ENCODE results near the gene MRPL2. TPM values are rescaled to one million over a fixed set of nuclear protein-coding genes. Genes with fewer than 3 reads are reported as not detected.

The MRPL2 gene
- total RNA-seq, 1 donor from 2014 or later = 71.8 TPM

- ATAC-seq (peak; percentile 95), DNase-seq (ENCODE audit: low spot score) (peak; percentile 83)
These were observed 37.8 kb downstream of the MRPL2 start, which contains the start of gene RRP36 for GRCh38 chr6:43021270-43022047. RRP36 (plus strand) TSS chr6:43021623; CDS start chr6:43021655, 32 bp downstream.

GRCh38 chr6:43020847-43021246 is 38.4 kb downstream of the MRPL2 start:
- peak; percentile 15 for ATAC-seq
- no peak for DNase-seq (ENCODE audit: low spot score)

- ATAC-seq (no peak), DNase-seq (ENCODE audit: low spot score) (no peak)
These were observed 39.1 kb downstream of the MRPL2 start for GRCh38 chr6:43020052-43020705.

- ATAC-seq (no peak), DNase-seq (ENCODE audit: low spot score) (no peak)
These were observed 40.1 kb downstream of the MRPL2 start for GRCh38 chr6:43019152-43019551.

DNA sequence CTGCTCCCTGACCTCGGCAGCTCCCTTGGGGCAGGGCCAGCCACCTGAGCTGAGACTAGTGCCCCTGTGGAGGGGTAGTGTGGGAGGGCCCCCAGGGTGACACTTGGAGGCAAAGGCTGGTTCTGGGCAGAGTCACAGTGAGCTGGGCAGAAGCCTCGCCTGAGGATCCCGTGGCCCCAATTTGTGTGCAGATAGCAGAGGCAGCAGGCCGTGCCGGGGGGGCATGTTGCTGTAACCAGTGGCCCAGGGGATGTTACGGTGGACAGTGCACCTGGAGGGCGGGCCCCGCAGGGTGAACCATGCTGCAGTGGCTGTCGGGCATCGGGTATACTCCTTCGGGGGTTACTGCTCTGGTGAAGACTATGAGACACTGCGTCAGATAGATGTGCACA is 42.3 kb downstream of the MRPL2 start:
- no peak for ATAC-seq
- no peak for DNase-seq (ENCODE audit: low spot score)

DNA sequence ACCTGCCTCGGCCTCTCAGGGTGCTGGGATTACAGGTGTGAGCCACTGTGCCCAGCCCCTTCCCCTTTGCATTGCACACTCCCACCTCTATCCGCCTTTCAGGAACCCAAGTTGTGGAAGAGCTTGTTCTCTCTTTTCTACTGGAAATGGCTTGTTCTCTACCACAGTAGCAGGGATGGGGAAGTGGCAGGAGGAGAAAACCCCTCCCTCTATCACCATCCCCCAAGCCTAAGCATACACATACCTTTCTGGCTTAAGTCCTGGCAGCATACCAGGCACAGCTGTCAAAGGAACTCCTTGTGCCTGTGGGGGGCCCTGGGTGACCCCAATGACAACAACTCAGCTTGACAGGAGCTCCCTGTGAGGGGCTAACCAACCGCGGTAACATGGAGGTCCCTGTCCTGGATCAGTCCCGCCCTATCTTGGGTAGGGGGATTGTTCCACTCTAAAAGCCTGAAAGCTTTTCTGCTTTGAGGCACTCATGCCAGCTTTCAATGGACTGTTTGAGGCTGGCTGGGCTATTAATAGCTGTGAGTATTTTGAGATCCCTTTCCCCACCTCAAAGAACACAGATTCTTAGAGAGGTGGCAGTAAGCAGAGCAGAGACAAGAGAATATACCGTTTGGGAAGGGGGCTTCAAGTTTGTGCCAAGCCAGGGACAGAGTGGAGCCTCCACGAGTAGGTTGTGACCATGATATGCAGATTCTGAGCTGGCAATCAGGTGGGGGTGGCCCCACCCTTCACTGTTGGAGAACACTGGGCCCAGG is 42.9 kb downstream of the MRPL2 start:
- no peak for ATAC-seq
- DNase-seq (ENCODE audit: low spot score) = no peak

GRCh38 chr6:43014434-43014909 is 44.8 kb downstream of the MRPL2 start:
- no peak for DNase-seq (ENCODE audit: low spot score)
- ATAC-seq = no peak

DNA sequence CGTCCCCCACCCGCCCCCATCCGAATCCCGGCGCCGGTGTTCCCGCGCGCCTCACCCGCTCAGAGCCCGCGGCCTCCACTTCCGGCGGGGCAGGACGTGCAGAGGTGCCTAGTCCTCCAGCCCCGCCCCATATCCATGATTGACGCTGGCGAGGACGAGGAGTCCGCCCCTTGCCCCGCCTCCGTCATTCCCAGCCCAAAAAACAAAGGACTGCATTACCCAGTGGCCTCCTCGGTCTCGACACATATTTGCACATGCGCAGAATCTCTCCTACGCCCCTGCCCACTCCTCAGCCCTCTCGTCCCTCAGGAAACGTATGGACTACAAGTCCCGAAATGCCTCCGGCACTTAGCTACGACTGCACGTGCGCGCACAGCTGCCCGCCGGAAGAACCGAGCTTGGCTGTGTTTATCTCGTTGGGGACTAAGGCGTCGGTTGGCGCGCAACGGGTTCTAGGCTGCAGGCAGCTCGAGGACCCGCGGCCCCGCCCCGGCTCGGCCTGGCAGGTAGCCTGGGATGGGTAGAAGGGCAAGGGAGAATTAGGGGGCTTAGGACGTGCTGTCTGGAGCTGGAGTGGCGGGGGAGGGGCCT is 45.3 kb downstream of the MRPL2 start, which contains the start of the genes KLHDC3 and MEA1:
Gene KLHDC3 (plus strand): TSS at position 407 of the 591 bp plus-strand sequence. CDS start 2,944 bp downstream, outside the sequence.
Gene MEA1 (minus strand): TSS at position 104 of the 591 bp plus-strand sequence. CDS start 133 bp downstream, outside the sequence.
- DNase-seq (ENCODE audit: low spot score) (peak; percentile 99), ATAC-seq (peak; percentile 97)

DNA sequence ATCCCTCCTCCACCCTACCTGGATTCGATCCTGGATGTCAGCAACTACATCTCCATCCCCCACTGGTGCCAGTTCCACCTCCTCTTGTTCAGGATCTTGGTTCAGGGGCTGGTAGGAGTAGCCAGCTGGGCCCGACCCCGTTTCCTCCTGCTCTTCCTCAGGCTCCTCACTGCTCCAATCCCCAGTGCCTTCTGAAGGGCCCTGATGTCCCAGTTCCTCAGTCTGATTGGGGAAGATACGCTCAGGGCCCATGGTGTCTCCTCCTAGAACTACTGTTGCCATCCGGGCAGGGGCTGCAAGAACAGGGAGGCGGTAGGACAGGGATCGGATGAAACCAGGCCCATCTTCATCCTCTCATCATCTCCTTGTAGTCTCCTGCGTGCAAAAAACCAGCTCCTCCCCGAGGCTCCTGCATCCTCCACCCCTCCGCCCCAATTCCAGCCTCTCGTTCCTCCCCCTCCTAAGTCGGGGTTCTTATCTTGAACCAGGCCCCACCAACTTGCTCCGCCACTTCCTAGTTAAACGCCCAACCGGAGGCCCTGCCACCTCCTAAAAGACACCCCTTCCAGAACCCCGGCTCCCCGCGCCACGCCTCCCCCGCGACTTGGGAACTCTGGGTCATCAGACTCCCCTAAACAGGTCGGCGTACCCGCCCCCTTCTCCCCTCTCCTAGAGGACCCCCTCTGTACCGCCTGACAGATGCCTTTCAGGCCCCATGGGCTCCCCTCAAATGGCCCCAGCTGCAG is 46.0 kb downstream of the MRPL2 start:
- DNase-seq (ENCODE audit: low spot score) (no peak), ATAC-seq (no peak)

GRCh38 chr6:43012364-43012763 is 46.9 kb downstream of the MRPL2 start:
- no peak for ATAC-seq
- DNase-seq (ENCODE audit: low spot score) = no peak

DNA sequence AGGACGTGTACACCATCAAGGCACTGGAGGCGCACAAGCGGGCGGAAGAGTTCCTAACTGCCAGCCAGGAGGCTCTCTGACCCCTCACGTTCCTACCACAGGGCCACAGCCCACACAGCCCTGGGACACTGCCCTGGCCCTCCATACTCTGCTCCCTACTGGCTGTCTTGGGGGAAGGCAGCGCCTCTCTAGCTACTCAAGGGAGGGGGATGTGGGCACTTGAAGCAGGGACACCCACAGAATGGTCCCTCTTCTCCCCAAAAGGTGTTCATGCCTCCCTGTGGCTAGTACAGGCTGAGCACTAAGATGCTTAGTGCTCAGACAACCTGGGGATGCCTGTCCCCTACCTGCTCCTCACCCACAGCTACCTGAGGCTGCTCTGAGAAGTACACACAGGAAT is 48.0 kb downstream of the MRPL2 start:
- ATAC-seq (no peak), DNase-seq (ENCODE audit: low spot score) (no peak)

DNA sequence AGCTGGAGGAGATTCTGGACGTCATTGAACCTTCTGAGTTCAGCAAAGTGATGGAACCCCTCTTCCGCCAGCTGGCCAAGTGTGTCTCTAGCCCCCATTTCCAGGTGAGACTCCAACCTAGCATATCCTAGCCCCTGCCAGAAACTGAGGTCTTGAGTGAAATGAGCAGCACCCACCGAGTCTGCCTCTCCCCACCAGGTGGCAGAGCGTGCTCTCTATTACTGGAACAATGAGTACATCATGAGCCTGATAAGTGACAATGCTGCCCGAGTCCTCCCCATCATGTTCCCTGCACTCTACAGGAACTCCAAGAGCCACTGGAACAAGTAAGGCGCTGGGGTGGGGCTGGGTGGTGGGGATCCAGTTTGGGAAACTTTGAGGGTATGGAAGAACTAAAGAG is 50.1 kb downstream of the MRPL2 start:
- DNase-seq (ENCODE audit: low spot score) (no peak), ATAC-seq (no peak)

- ATAC-seq = no peak
- no peak for DNase-seq (ENCODE audit: low spot score)
These were observed 52.1 kb downstream of the MRPL2 start for GRCh38 chr6:43007126-43007525.

GRCh38 chr6:43006251-43006650 is 53.0 kb downstream of the MRPL2 start:
- no peak for ATAC-seq
- DNase-seq (ENCODE audit: low spot score) = no peak

DNA sequence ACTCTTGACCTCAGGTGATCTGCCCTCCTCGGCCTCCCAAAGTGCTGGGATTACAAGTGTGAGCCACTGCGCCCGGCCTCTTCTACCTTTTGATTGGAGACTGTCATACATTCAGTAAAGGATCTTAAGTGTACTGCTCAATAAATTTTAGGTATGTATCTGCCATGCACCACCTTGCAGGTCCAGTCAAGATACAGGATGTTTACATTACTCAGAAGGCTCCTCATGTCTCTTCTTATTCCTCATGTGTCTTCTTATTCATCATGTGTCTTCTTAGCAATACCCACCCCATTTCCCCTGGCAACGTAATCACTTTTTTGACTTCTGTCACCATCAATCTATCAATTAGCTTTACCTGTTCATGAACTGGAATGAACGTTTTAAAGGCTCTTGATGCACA is 53.4 kb downstream of the MRPL2 start:
- no peak for DNase-seq (ENCODE audit: low spot score)
- no peak for ATAC-seq

Other genes with a start within 250 kb of the MRPL2 start
- gene RPL7L1, start 179.8 kb downstream of the MRPL2 start, total RNA-seq = 40.1 TPM
- gene PTCRA, start 143.4 kb downstream of the MRPL2 start, total RNA-seq = not detected
- 50.3 TPM for gene CNPY3, start 130.0 kb downstream of the MRPL2 start, total RNA-seq
- 467 TPM for gene GNMT, start 98.7 kb downstream of the MRPL2 start, total RNA-seq
- gene PEX6, start 80.3 kb downstream of the MRPL2 start, total RNA-seq = 25.4 TPM
- gene PPP2R5D, start 74.9 kb downstream of the MRPL2 start, total RNA-seq = 14.8 TPM
- 20.2 TPM for gene MEA1, start 45.5 kb downstream of the MRPL2 start, total RNA-seq
- 42.5 TPM for gene KLHDC3, start 45.2 kb downstream of the MRPL2 start, total RNA-seq
- 21.7 TPM for gene RRP36, start 37.8 kb downstream of the MRPL2 start, total RNA-seq
- 8.5 TPM for gene CUL7, start 5.6 kb downstream of the MRPL2 start, total RNA-seq
- 141 TPM for gene KLC4, start 197 bp upstream of the MRPL2 start, total RNA-seq
- gene PTK7, start 16.9 kb upstream of the MRPL2 start, total RNA-seq = 1.3 TPM
- gene SRF, start 111.8 kb upstream of the MRPL2 start, total RNA-seq = 6.7 TPM
- 18.1 TPM for gene CUL9, start 122.8 kb upstream of the MRPL2 start, total RNA-seq
- gene DNPH1, start 170.0 kb upstream of the MRPL2 start, total RNA-seq = 80.4 TPM
- gene TTBK1, start 184.0 kb upstream of the MRPL2 start, total RNA-seq = 2.0 TPM
- gene SLC22A7, start 238.8 kb upstream of the MRPL2 start, total RNA-seq = 269 TPM
- 8.4 TPM for gene CRIP3, start 249.4 kb upstream of the MRPL2 start, total RNA-seq

Measured in left lobe of liver (tissue), 2 donors.